ENCODE data around the gene PLCD4. TPM values are rescaled to one million over a fixed set of nuclear protein-coding genes. Genes with fewer than 3 reads are reported as not detected.

Gene PLCD4
- total RNA-seq, 4 donors from 2014 or later: 2.6 to 5.8 (median 4.8) TPM

GRCh38 chr2:218645126-218645525 is 37.4 kb downstream of the PLCD4 start:
- peaks cover 0 to 5% (median 0%) of the 10 kb centered on the region in 4 donors for H3K4me1 ChIP-seq
- no peak for DNase-seq (ENCODE audit: extremely low spot score)
- H3K27ac ChIP-seq (replicated peaks in 1 of 4): no peak overlapping the region
- no peaks in the 10 kb centered on the region for H3K27me3 ChIP-seq
- WGBS: 83% methylated on average over 1 of the region's 1 CpG
- no peak overlapping the region for H3K4me3 ChIP-seq
- peaks cover 79 to 100% (median 95%) of the 10 kb centered on the region in 4 donors for H3K36me3 ChIP-seq
- intact Hi-C loops (cut with DNase I): loop anchor here (5.0 kb wide), 2 partner anchors 63 to 78 kb away; partner anchors contain the start of genes CNOT9 and USP37
- TF ChIP-seq CTCF (IDR thresholded peaks at IDR 0.05) (no peak), EP300 (IDR thresholded peaks at IDR 0.05) (no peak), POLR2AphosphoS5 (IDR thresholded peaks at IDR 0.05) (no peak), POLR2A (IDR thresholded peaks at IDR 0.05; ENCODE audit: low read depth) (no peak)
- H3K9me3 ChIP-seq: no peaks in the 10 kb centered on the region

- no peak for DNase-seq (ENCODE audit: extremely low spot score)
- H3K36me3 ChIP-seq: peaks cover 80 to 100% (median 96%) of the 10 kb centered on the region in 4 donors
- 62% methylated on average over 9 of the region's 9 CpGs for WGBS
- H3K27ac ChIP-seq (replicated peaks in 1 of 4): no peak overlapping the region
- no peaks in the 10 kb centered on the region for H3K9me3 ChIP-seq
- TF ChIP-seq CTCF (IDR thresholded peaks at IDR 0.05) (peak; percentile 73 to 93 (median 75)), POLR2A (IDR thresholded peaks at IDR 0.05; ENCODE audit: low read depth) (no peak), EP300 (IDR thresholded peaks at IDR 0.05) (no peak), POLR2AphosphoS5 (IDR thresholded peaks at IDR 0.05) (peak; percentile 41 to 46)
- no peak overlapping the region for H3K4me3 ChIP-seq
- H3K4me1 ChIP-seq: peaks cover 0 to 5% (median 0%) of the 10 kb centered on the region in 4 donors
- intact Hi-C loops (cut with DNase I): loop anchor here (5.0 kb wide), 2 partner anchors 66 to 81 kb away; partner anchors contain the start of genes CNOT9 and USP37
- no peaks in the 10 kb centered on the region for H3K27me3 ChIP-seq
These were observed 40.5 kb downstream of the PLCD4 start for GRCh38 chr2:218648088-218648786.

- H3K36me3 ChIP-seq: peaks cover 76 to 100% (median 96%) of the 10 kb centered on the region in 4 donors
These were observed 41.0 kb downstream of the PLCD4 start for GRCh38 chr2:218648787-218649100.

GRCh38 chr2:218655751-218656150 is 48.1 kb downstream of the PLCD4 start:
- intact Hi-C loops (cut with DNase I): no loop called here
- Histone ChIP-seq H3K27ac (replicated peaks in 1 of 4) (no peak overlapping the region), H3K4me3 (no peak overlapping the region), H3K4me1 (peaks cover 22 to 41% (median 27%) of the 10 kb centered on the region in 4 donors), H3K27me3 (no peaks in the 10 kb centered on the region), H3K36me3 (peaks cover 32 to 71% (median 52%) of the 10 kb centered on the region in 4 donors), H3K9me3 (no peaks in the 10 kb centered on the region)
- 74% methylated on average over 2 of the region's 2 CpGs for WGBS
- no peak for DNase-seq (ENCODE audit: extremely low spot score)
- no peak for TF ChIP-seq CTCF (IDR thresholded peaks at IDR 0.05)
- TF ChIP-seq POLR2AphosphoS5 (IDR thresholded peaks at IDR 0.05): no peak
- no peak for TF ChIP-seq EP300 (IDR thresholded peaks at IDR 0.05)
- no peak for TF ChIP-seq POLR2A (IDR thresholded peaks at IDR 0.05; ENCODE audit: low read depth)

More at GRCh38 chr2:218648787-218649100, 41.0 kb downstream of the PLCD4 start:
- Histone ChIP-seq H3K27me3 (no peaks in the 10 kb centered on the region), H3K4me3 (no peak overlapping the region), H3K27ac (replicated peaks in 1 of 4) (no peak overlapping the region), H3K9me3 (no peaks in the 10 kb centered on the region), H3K4me1 (peaks cover 0 to 5% (median 0%) of the 10 kb centered on the region in 4 donors)
- DNase-seq (ENCODE audit: extremely low spot score): no peak
- 87% methylated on average over 4 of the region's 11 CpGs for WGBS
- no peak for TF ChIP-seq EP300 (IDR thresholded peaks at IDR 0.05)
- intact Hi-C loops (cut with DNase I): loop anchor here (5.0 kb wide), 2 partner anchors 66 to 81 kb away; partner anchors contain the start of genes CNOT9 and USP37

GRCh38 chr2:218658671-218659257 is 51.1 kb downstream of the PLCD4 start:
- no peaks in the 10 kb centered on the region for H3K9me3 ChIP-seq
- WGBS: 4% methylated on average over 10 of the region's 27 CpGs
- no peaks in the 10 kb centered on the region for H3K27me3 ChIP-seq
- DNase-seq (ENCODE audit: extremely low spot score): no peak
- TF ChIP-seq POLR2AphosphoS5 (IDR thresholded peaks at IDR 0.05): no peak
- TF ChIP-seq CTCF (IDR thresholded peaks at IDR 0.05): peak in 1 of 3 experiments; percentile 19
- no peak for TF ChIP-seq POLR2A (IDR thresholded peaks at IDR 0.05; ENCODE audit: low read depth)
- intact Hi-C loops (cut with DNase I): no loop called here
- peak overlapping the region; percentile 81 to 97 (median 88) for H3K4me3 ChIP-seq
- H3K4me1 ChIP-seq: peaks cover 22 to 43% (median 28%) of the 10 kb centered on the region in 4 donors
- peak overlapping the region; percentile 76 to 83 (median 78) for H3K27ac ChIP-seq (replicated peaks in 1 of 4)
- H3K36me3 ChIP-seq: peaks cover 36 to 65% (median 47%) of the 10 kb centered on the region in 4 donors
